Thyroid gland (tissue), 4 donors: ENCODE results near the gene GRAMD4. TPM values are rescaled to one million over a fixed set of nuclear protein-coding genes. Genes with fewer than 3 reads are reported as not detected.

Experiments
- DNase-seq, 2 donors: peaks; one replicate each; pipeline ENCODE4 v3.0.0-alpha.2; 2019
- H3K27ac ChIP-seq, 3 donors: fragments of 200-600 bp; sonication (generic); 1 replicate in 2 of 3; 2 replicates in 1 of 3; pipeline ENCODE4 v1.5.1; 2016 to 2019; ENCODE audit warnings: mild to moderate bottlenecking in 1 of 3, moderate library complexity in 1 of 3
- H3K27me3 ChIP-seq: fragments of 200-600 bp; sonication (generic); one replicate; pipeline ENCODE4 v1.5.1; 2019
- H3K36me3 ChIP-seq, 2 donors: fragments of 200-600 bp; sonication (generic); one replicate each; pipeline ENCODE4 v1.5.1; 2016 to 2019
- H3K4me1 ChIP-seq, 2 donors: fragments of 200-600 bp; sonication (generic); one replicate each; pipeline ENCODE4 v1.5.1; 2017 to 2019
- H3K4me3 ChIP-seq, 3 donors: fragments of 200-600 bp; sonication (generic); replicated peaks in 1 of 3; 1 replicate in 2 of 3; 2 replicates in 1 of 3; pipeline ENCODE4 v1.5.1; 2016; ENCODE audit warnings: mild to moderate bottlenecking in 1 of 3
- H3K9me3 ChIP-seq: fragments of 200-600 bp; sonication (generic); one replicate; pipeline ENCODE4 v1.5.1; 2017
- CTCF ChIP-seq, 6 experiments: fragments of 200-600 bp in 3 of 6; fragments of 450-650 bp in 3 of 6; sonication (generic) in 3 of 6; IDR thresholded peaks; one replicate each; pipeline ENCODE4 v1.5.1; 2016 to 2019; ENCODE audit warnings: antibody characterized with exemption in 6 of 6, mild to moderate bottlenecking in 2 of 6, inconsistent platforms in 1 of 6, moderate library complexity in 1 of 6
- POLR2A ChIP-seq, 2 donors: fragments of 450-650 bp; IDR thresholded peaks; one replicate each; pipeline ENCODE4 v1.6.1; 2017; ENCODE audit warnings: antibody characterized with exemption in 2 of 2, mild to moderate bottlenecking in 2 of 2, moderate library complexity in 1 of 2
- WGBS, 2 donors: methylation state at CpG; one replicate each; pipeline ENCODE4 v1.1.5; 2017; 5-methylcytosine and 5-hydroxymethylcytosine counted together
- intact Hi-C: fragments of 100-400 bp; cut with DNase I; formaldehyde crosslinking; loops from one replicate; pipeline ENCODE4 v1.15.1; 2023
- total RNA-seq, 4 donors: library from RNA; depleted of rRNA; stranded (reverse); fragments of >200 nt; gene quantifications; one replicate each; pipeline ENCODE4 v1.2.3, GENCODE V29; 2016

The GRAMD4 gene
- total RNA-seq, 4 donors from 2014 or later: 33.5 to 193 (median 62.1) TPM

- no peak for TF ChIP-seq CTCF (IDR thresholded peaks at IDR 0.05)
- no peak for TF ChIP-seq POLR2A (IDR thresholded peaks at IDR 0.05)
- intact Hi-C loops: no loop called here
- Histone ChIP-seq H3K4me1 (peaks cover 72 to 82% of the 10 kb centered on the region in 2 donors), H3K27me3 (no peaks in the 10 kb centered on the region), H3K4me3 (no peak overlapping the region), H3K36me3 (no peaks in the 10 kb centered on the region), H3K27ac (peak overlapping the region; percentile 76 to 92 (median 81)), H3K9me3 (no peaks in the 10 kb centered on the region)
- 66 to 83% methylated on average over 12 of the region's 12 CpGs for WGBS, 2 donors
- DNase-seq: no peak
Observed at GRCh38 chr22:46586531-46587011, 33.6 kb upstream of the GRAMD4 start.

DNA sequence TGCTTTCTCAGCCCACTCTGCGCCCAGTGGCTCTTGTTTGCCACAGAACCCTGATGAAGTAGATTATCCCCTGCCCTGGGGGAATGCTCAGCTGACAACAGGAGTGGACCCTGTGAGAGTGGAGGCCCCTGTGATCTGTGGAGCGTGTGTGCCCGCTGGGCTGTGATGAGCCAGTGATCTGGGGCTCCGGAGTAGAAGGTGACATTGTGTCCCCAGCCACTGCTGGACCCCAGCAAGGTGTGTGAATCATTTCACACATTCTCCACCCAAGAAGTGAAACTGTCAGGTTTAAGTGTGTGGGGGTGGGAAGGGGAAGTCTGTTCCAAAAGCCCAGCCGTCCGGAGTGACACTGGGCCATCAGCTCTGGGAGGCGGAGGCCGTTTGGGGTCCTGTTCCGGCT is 33.1 kb upstream of the GRAMD4 start:
- no peak for TF ChIP-seq CTCF (IDR thresholded peaks at IDR 0.05)
- no peak for TF ChIP-seq POLR2A (IDR thresholded peaks at IDR 0.05)
- Histone ChIP-seq H3K9me3 (no peaks in the 10 kb centered on the region), H3K4me3 (no peak overlapping the region), H3K36me3 (no peaks in the 10 kb centered on the region), H3K27me3 (no peaks in the 10 kb centered on the region), H3K27ac (peak overlapping the region; percentile 76 to 92 (median 81)), H3K4me1 (peaks cover 69 to 80% of the 10 kb centered on the region in 2 donors)
- WGBS, 2 donors: 41 to 73% methylated on average over 3 to 6 of the region's 9 CpGs
- DNase-seq: peak; percentile 79 to 83
- intact Hi-C loops: no loop called here

DNA sequence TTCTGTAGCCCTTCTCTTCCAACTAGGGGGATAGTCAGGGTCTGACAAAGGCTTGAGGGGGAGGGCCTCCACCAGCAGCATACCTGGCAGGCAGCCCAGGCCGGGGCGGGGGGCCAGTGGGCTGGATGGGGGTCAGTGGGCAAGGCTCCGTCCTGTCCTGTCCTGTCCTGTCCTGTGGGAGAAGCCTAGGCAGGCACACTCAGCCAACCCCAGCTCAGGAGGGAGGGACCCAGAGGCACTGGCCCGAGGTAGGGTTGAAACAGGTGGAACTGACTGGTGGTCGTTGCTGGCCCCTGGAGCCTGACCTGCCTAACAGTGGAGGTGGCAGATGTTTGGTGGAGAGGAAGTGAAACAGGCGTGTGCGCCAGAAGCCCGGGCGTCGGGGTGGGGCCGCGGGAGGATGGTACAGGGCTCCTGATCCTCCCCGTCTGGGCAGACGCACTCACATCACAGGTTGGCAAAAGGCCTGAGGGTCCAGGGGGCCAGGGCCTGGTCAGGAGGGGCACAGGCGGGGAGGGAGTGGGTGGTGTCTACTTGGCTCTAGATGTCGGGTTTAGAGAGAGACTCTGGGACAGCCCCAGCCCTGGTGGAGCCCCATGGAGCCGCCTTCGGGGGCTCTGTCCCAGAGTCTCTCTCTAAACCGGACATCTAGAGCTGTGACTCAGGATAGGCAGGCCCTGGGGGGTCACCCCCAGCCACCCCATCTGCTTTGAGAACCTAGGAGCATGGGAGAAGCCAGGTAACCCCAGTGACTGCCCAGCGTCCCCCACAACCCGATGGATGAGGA is 32.5 kb upstream of the GRAMD4 start:
- intact Hi-C loops: no loop called here
- H3K4me3 ChIP-seq: no peak overlapping the region
- peak; percentile 66 to 73 for DNase-seq
- H3K27ac ChIP-seq: peak overlapping the region; percentile 76 to 92 (median 81)
- H3K4me1 ChIP-seq: peaks cover 74 to 80% of the 10 kb centered on the region in 2 donors
- H3K9me3 ChIP-seq: no peaks in the 10 kb centered on the region
- no peaks in the 10 kb centered on the region for H3K36me3 ChIP-seq
- TF ChIP-seq CTCF (IDR thresholded peaks at IDR 0.05) (no peak), POLR2A (IDR thresholded peaks at IDR 0.05) (no peak)
- WGBS, 2 donors: 42 to 44% methylated on average over 11 to 18 of the region's 21 CpGs
- H3K27me3 ChIP-seq: no peaks in the 10 kb centered on the region

DNA sequence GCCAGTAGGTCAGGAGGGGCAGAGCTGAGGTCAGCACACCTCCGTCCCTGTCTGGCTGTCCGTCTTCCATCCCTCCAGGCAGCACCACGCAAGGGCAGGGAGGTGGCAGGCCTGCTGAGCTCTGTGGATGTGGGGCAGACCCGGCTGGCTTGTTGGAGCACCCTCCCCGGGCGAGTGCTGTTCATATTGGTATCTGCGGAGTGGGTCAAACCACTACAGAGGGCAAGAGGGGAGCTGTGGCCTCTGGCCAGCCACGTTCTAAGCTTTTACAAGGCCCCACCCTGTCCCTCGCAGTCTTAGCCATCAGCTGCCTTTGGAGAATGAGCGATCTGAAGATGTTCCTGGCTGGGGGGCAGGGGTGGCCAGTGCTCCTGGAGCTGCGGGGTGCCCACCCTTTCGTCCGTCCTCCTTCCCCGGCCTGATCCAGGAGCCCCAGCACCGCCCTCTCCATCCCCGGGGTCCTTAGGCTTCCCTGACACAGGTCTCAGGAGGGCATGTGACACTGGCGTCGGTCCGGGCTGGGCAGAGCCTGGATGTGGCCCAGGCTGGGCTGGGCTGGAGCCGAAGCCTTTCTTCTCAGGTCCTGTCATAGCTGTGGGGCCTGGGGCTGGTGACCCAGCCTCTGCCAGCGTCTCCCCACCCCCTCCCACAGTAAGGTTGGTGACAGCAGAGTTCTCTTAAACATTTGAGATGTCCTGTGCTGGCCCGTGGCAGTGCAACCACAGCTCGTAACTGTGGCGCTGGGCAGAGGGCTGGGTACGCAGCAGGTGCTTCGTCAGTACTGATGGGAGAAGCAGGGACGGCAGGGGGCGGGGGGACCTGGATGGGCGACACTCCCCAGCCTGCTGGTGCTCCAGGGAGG is 31.7 kb upstream of the GRAMD4 start:
- intact Hi-C loops: no loop called here
- Histone ChIP-seq H3K4me1 (peaks cover 83 to 87% of the 10 kb centered on the region in 2 donors), H3K36me3 (no peaks in the 10 kb centered on the region), H3K27ac (peak overlapping the region; percentile 76 to 92 (median 81)), H3K9me3 (no peaks in the 10 kb centered on the region), H3K4me3 (no peak overlapping the region), H3K27me3 (no peaks in the 10 kb centered on the region)
- DNase-seq: peak; percentile 90 to 92
- 48 to 72% methylated on average over 6 to 14 of the region's 29 CpGs for WGBS, 2 donors
- TF ChIP-seq CTCF (IDR thresholded peaks at IDR 0.05): no peak
- TF ChIP-seq POLR2A (IDR thresholded peaks at IDR 0.05): peak in 1 of 2 donors; percentile 55
